Osteoblast (primary cell): ENCODE data around the gene RRP1. TPM values are rescaled to one million over a fixed set of nuclear protein-coding genes. Genes with fewer than 3 reads are reported as not detected.

Experiments used
- DNase-seq: peaks from one replicate; pipeline ENCODE4 v3.0.0; 2011; ENCODE audit warnings: low spot score, mixed read lengths; ENCODE audit not compliant: insufficient read length; ENCODE audit errors: missing footprints
- H2AFZ ChIP-seq: 2 replicates; pipeline ENCODE4 v1.6.0; 2011; ENCODE audit warnings: mild to moderate bottlenecking, low read length
- H3K27ac ChIP-seq: 2 replicates; pipeline ENCODE4 v1.5.1; 2011; ENCODE audit warnings: mild to moderate bottlenecking, low read depth, low read length, moderate library complexity
- H3K27me3 ChIP-seq: 2 replicates; pipeline ENCODE4 v1.6.0; 2012; ENCODE audit warnings: mild to moderate bottlenecking, control low read depth, inconsistent platforms, low read length, moderate library complexity; ENCODE audit not compliant: insufficient read depth
- H3K36me3 ChIP-seq: 2 replicates; pipeline ENCODE4 v1.5.1; 2011; ENCODE audit warnings: mild to moderate bottlenecking, low read length, control low read depth, moderate library complexity; ENCODE audit not compliant: insufficient read depth
- H3K4me1 ChIP-seq: 2 replicates; pipeline ENCODE4 v1.5.1; 2011; ENCODE audit warnings: mild to moderate bottlenecking, low read length, control low read depth, moderate library complexity; ENCODE audit not compliant: insufficient read depth
- H3K4me2 ChIP-seq: 2 replicates; pipeline ENCODE4 v1.6.0; 2011; ENCODE audit warnings: mild to moderate bottlenecking, low read length; ENCODE audit not compliant: insufficient read depth
- H3K4me3 ChIP-seq: fragments of 200-600 bp; sonication (generic); 3 replicates; pipeline ENCODE4 v1.5.1; 2012; ENCODE audit warnings: mild to moderate bottlenecking, low read length, inconsistent platforms; ENCODE audit not compliant: insufficient read depth
- H3K79me2 ChIP-seq: 2 replicates; pipeline ENCODE4 v1.6.0; 2012; ENCODE audit warnings: mild to moderate bottlenecking, low read length, control low read depth, inconsistent platforms; ENCODE audit not compliant: insufficient read depth
- H3K9me3 ChIP-seq: 2 replicates; pipeline ENCODE4 v1.5.1; 2011; ENCODE audit warnings: low read depth, low read length, control low read depth
- H4K20me1 ChIP-seq: 2 replicates; pipeline ENCODE4 v1.6.0; 2012; ENCODE audit warnings: mild to moderate bottlenecking, low read length, control low read depth; ENCODE audit not compliant: insufficient read depth
- total RNA-seq: library from RNA; depleted of rRNA; stranded (reverse); fragments of >200 nt; gene quantifications from 2 replicates; pipeline ENCODE4 v1.2.3, GENCODE V29; 2012
- TF ChIP-seq, protein P1 (sequence below): IDR thresholded peaks from 2 replicates; pipeline ENCODE4 v1.5.1; 2011; ENCODE audit warnings: mild to moderate bottlenecking, low read depth, low read length, moderate library complexity; ENCODE audit errors: extremely low read depth

RRP1 gene
- total RNA-seq, 1 donor, result 18.5 TPM

DNA sequence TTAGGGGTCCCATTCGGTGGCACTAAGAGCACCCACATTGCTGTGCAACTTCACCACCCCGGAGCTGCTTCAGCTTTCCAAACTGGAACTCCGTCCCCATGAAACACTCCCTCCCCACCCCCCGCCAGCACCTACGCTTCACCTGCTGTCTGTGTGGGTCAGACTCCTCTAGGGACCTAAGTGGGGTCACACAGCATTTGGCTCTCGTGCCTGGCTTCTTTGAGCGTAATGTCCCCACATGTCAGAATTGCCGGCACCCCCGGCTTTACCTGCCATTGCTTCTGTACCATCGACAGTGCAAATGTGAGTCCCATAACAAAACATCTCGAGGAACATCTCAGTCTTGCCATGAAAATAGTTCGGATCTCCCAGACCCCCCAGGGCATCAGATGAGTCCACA lies 39.8 kb downstream of the RRP1 start:
- no peaks in the 10 kb centered on the region for H3K79me2 ChIP-seq
- H3K4me1 ChIP-seq, result peaks cover 8% of the 10 kb centered on the region
- TF ChIP-seq, protein P1, sequence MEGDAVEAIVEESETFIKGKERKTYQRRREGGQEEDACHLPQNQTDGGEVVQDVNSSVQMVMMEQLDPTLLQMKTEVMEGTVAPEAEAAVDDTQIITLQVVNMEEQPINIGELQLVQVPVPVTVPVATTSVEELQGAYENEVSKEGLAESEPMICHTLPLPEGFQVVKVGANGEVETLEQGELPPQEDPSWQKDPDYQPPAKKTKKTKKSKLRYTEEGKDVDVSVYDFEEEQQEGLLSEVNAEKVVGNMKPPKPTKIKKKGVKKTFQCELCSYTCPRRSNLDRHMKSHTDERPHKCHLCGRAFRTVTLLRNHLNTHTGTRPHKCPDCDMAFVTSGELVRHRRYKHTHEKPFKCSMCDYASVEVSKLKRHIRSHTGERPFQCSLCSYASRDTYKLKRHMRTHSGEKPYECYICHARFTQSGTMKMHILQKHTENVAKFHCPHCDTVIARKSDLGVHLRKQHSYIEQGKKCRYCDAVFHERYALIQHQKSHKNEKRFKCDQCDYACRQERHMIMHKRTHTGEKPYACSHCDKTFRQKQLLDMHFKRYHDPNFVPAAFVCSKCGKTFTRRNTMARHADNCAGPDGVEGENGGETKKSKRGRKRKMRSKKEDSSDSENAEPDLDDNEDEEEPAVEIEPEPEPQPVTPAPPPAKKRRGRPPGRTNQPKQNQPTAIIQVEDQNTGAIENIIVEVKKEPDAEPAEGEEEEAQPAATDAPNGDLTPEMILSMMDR, result no peak
- no peak overlapping the region for H2AFZ ChIP-seq
- DNase-seq, result peak; percentile 57
- no peaks in the 10 kb centered on the region for H3K9me3 ChIP-seq
- no peak overlapping the region for H3K4me2 ChIP-seq
- peaks cover 14% of the 10 kb centered on the region for H3K27me3 ChIP-seq
- no peaks in the 10 kb centered on the region for H3K36me3 ChIP-seq
- no peaks in the 10 kb centered on the region for H4K20me1 ChIP-seq
- no peak overlapping the region for H3K4me3 ChIP-seq
- H3K27ac ChIP-seq, result no peak overlapping the region

DNA sequence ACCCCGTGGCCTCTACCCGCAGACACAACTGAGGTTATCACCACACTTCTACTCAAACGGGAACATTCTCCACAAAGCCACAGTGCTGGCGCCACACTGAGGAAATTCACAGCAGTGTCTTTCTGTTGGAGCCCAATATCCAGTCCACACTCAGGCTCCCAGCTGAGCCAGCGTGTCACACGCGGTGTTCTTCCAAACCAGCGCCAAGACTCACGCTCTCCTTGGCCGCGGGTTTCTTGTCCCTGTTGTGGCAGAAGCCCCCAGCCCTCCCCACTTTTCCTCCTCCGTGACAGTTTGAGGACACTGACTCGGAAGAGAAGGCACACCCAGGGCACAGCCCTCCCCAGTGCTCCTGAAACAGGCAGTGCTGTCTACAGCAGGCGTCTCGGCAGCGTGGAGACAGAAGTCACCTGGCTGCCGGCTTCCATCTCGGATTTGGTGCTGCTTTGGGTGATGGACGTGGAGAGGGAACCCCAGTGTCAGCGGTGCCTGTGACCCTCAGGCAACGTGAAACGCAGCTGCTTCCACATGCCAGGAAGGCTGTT lies 40.3 kb downstream of the RRP1 start:
- Histone ChIP-seq H3K36me3 (no peaks in the 10 kb centered on the region), H3K79me2 (no peaks in the 10 kb centered on the region), H3K4me3 (no peak overlapping the region), H3K27me3 (peaks cover 14% of the 10 kb centered on the region), H2AFZ (no peak overlapping the region), H3K4me2 (no peak overlapping the region), H3K4me1 (peaks cover 3% of the 10 kb centered on the region), H4K20me1 (no peaks in the 10 kb centered on the region), H3K9me3 (no peaks in the 10 kb centered on the region), H3K27ac (no peak overlapping the region)
- TF ChIP-seq, protein P1, result peak; percentile 15
- peak; percentile 47 for DNase-seq

DNA sequence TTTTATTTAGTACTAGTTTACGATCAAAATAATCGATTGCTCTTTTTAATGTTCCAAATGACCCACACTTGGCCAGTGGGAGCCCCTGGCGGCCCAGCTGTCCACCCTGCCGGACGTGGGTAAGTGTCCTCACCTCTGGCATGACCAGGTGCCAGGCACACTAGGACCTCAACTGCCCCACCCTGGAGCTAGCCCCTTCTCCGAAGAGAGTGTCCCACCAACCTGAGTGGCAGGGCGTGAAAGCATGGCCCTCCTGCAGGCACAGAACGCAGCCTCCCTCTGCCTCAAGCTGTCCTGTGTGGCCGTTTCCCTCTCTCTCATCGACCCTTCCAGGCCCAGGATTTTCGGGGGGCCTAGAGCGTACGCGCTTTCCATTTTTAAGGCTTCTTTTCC lies 42.8 kb downstream of the RRP1 start:
- Histone ChIP-seq H4K20me1 (no peaks in the 10 kb centered on the region), H3K36me3 (no peaks in the 10 kb centered on the region), H3K4me2 (no peak overlapping the region), H3K4me3 (no peak overlapping the region), H3K9me3 (no peaks in the 10 kb centered on the region), H3K27me3 (peaks cover 20% of the 10 kb centered on the region), H3K27ac (no peak overlapping the region), H3K4me1 (no peaks in the 10 kb centered on the region), H2AFZ (no peak overlapping the region), H3K79me2 (no peaks in the 10 kb centered on the region)
- TF ChIP-seq, protein P1, result no peak
- DNase-seq, result peak; percentile 32

DNA sequence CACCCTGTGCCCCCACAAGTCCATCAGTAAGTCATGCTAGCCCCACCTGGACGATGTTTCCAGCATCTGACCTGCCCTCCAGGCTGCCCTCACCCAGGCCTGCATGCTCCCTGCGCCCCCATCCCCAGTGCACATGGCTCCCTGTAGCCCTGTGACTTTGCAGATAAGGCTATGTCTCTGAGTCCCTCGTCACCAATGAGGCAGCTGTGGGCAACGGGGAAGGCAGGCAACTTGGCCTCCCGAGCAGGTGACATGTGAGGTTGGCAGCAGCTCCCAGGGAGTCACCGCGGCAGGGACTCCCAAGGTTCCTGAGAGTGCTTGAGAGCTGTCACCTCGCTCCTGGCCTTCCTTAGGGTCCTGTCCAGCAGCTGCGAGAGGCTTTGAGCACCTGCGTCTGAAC lies 43.3 kb downstream of the RRP1 start:
- Histone ChIP-seq H3K27ac (no peak overlapping the region), H3K27me3 (peaks cover 21% of the 10 kb centered on the region), H4K20me1 (no peaks in the 10 kb centered on the region), H3K79me2 (no peaks in the 10 kb centered on the region), H3K4me1 (no peaks in the 10 kb centered on the region), H3K4me2 (no peak overlapping the region), H3K9me3 (no peaks in the 10 kb centered on the region), H3K36me3 (no peaks in the 10 kb centered on the region), H3K4me3 (no peak overlapping the region), H2AFZ (no peak overlapping the region)
- TF ChIP-seq, protein P1, result no peak
- peak; percentile 71 for DNase-seq
